Neural cell (in vitro differentiated cells): ENCODE results near the gene CPB1. TPM values are rescaled to one million over a fixed set of nuclear protein-coding genes. Genes with fewer than 3 reads are reported as not detected.

Experiments
- H2AFZ ChIP-seq: fragments of 200-600, 300-800 bp; sonication (generic), shearing (Covaris generic); 2 replicates; pipeline ENCODE4 v1.6.0; 2014; ENCODE audit warnings: low read depth, mild to moderate bottlenecking, antibody characterized with exemption, low read length, moderate library complexity
- H3F3A ChIP-seq: fragments of 200-600 bp; shearing (Covaris generic); 2 replicates; pipeline ENCODE4 v1.6.1; 2016; ENCODE audit warnings: mild to moderate bottlenecking, moderate library complexity, mixed read lengths, antibody characterized with exemption, low read length; ENCODE audit not compliant: insufficient read depth, poor library complexity, severe bottlenecking
- H3K27ac ChIP-seq: fragments of 200-600, 300-800 bp; sonication (generic), shearing (Covaris generic); 2 replicates; pipeline ENCODE4 v1.5.1; 2014; ENCODE audit warnings: mild to moderate bottlenecking, low read length, moderate library complexity
- H3K27me3 ChIP-seq: fragments of 300-800, 200-600 bp; sonication (generic), shearing (Covaris generic); 2 replicates; pipeline ENCODE4 v1.6.0; 2014; ENCODE audit warnings: mild to moderate bottlenecking, low read depth, low read length, moderate library complexity; ENCODE audit not compliant: insufficient read depth
- H3K36me3 ChIP-seq: fragments of 300-800, 200-600 bp; sonication (generic), shearing (Covaris generic); 2 replicates; pipeline ENCODE4 v1.5.1; 2014; ENCODE audit warnings: mild to moderate bottlenecking, antibody characterized with exemption, low read length, moderate library complexity; ENCODE audit not compliant: insufficient read depth
- H3K4me2 ChIP-seq: fragments of 300-800, 200-600 bp; sonication (generic), shearing (Covaris generic); 2 replicates; pipeline ENCODE4 v1.6.0; 2014; ENCODE audit warnings: mild to moderate bottlenecking, low read length
- H3K4me3 ChIP-seq: fragments of 300-800, 200-600 bp; sonication (generic), shearing (Covaris generic); 2 replicates; pipeline ENCODE4 v1.5.1; 2014; ENCODE audit warnings: mild to moderate bottlenecking, low read length, moderate library complexity
- H3K79me2 ChIP-seq: fragments of 200-600 bp; shearing (Covaris generic); replicated peaks from 2 replicates; pipeline ENCODE4 v1.6.0; 2014; ENCODE audit warnings: mild to moderate bottlenecking, low read length, moderate library complexity; ENCODE audit not compliant: insufficient read depth
- H3K9ac ChIP-seq: fragments of 300-800, 200-600 bp; sonication (generic), shearing (Covaris generic); 2 replicates; pipeline ENCODE4 v1.6.1; 2016; ENCODE audit warnings: mild to moderate bottlenecking, low read length, mixed read lengths
- H3K9me2 ChIP-seq: fragments of 200-600 bp; shearing (Covaris generic); 2 replicates; pipeline ENCODE4 v1.6.1; 2016; ENCODE audit warnings: mild to moderate bottlenecking, low read length, mixed read lengths; ENCODE audit not compliant: insufficient read depth
- H3K9me3 ChIP-seq: fragments of 200-600, 300-800 bp; sonication (generic), shearing (Covaris generic); 2 replicates; pipeline ENCODE4 v1.6.1; 2016; ENCODE audit warnings: mild to moderate bottlenecking, mixed run types, low read length, moderate library complexity, mixed read lengths
- H4K20me1 ChIP-seq: fragments of 200-600 bp; shearing (Covaris generic); 2 replicates; pipeline ENCODE4 v1.6.1; 2016; ENCODE audit warnings: mild to moderate bottlenecking, mixed run types; ENCODE audit not compliant: insufficient read depth
- CTCF ChIP-seq: fragments of 450-650 bp; IDR thresholded peaks from 2 replicates; pipeline ENCODE4 v1.5.1; 2014; ENCODE audit warnings: antibody characterized with exemption, mild to moderate bottlenecking, moderate library complexity; ENCODE audit not compliant: poor library complexity, severe bottlenecking
- EP300 ChIP-seq: fragments of 450-650 bp; conservative IDR thresholded peaks from 2 replicates; pipeline ENCODE4 v1.6.1; 2014; ENCODE audit warnings: antibody characterized with exemption, mild to moderate bottlenecking, moderate library complexity; ENCODE audit not compliant: poor library complexity, severe bottlenecking
- EZH2 ChIP-seq: fragments of 200-600, 300-800 bp; shearing (Covaris generic), sonication (generic); IDR thresholded peaks from 2 replicates; pipeline ENCODE4 v1.6.1; 2014; ENCODE audit warnings: antibody characterized with exemption, low read length, borderline replicate concordance, mild to moderate bottlenecking; ENCODE audit not compliant: insufficient read depth, poor library complexity, severe bottlenecking
- MXI1 ChIP-seq: fragments of 450-650 bp; conservative IDR thresholded peaks from 2 replicates; pipeline ENCODE4 v1.6.1; 2014; ENCODE audit warnings: antibody characterized with exemption, mild to moderate bottlenecking; ENCODE audit not compliant: poor library complexity, severe bottlenecking
- POLR2AphosphoS5 ChIP-seq: IDR thresholded peaks from 2 replicates; pipeline ENCODE4 v1.6.1; 2012
- RAD21 ChIP-seq: fragments of 450-650 bp; conservative IDR thresholded peaks from 2 replicates; pipeline ENCODE4 v1.6.1; 2014; ENCODE audit warnings: antibody characterized with exemption, mild to moderate bottlenecking, moderate library complexity
- REST ChIP-seq: IDR thresholded peaks from 2 replicates; pipeline ENCODE4 v1.6.1; 2012; ENCODE audit warnings: borderline replicate concordance
- SMC3 ChIP-seq: fragments of 450-650 bp; conservative IDR thresholded peaks from 2 replicates; pipeline ENCODE4 v1.6.1; 2014; ENCODE audit warnings: antibody characterized with exemption, mild to moderate bottlenecking, moderate library complexity; ENCODE audit not compliant: poor library complexity
- TAF1 ChIP-seq: IDR thresholded peaks from 2 replicates; pipeline ENCODE4 v1.6.1; 2012; ENCODE audit warnings: low read depth
- polyA plus RNA-seq: library from polyadenylated mRNA; depleted of rRNA; stranded (reverse); fragments of >200 nt; gene quantifications from 2 replicates; pipeline ENCODE4 v1.2.3, GENCODE V29; 2014

Gene CPB1
- polyA plus RNA-seq, 1 donor from 2014 or later: 0.19 TPM

DNA sequence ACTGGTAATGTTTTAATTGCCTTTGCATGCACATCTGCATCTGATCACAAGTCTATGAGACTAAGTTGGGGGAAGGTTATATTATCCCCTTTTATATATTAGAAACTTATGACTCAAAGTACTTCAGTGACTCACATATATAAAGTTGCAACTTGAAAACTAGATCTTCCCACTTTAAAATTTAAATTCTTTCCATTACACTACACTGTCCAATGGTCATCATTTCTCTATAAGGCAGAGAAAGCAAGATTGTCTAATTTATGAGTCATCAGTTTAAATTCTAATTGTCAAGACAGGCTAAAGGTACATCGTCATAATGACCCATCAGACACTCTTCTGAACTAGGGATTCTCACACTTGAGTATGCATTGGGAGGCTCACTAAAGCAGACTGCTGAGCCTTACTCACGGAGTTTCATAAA lies 75.4 kb downstream of the CPB1 start:
- no peaks in the 10 kb centered on the region for H3F3A ChIP-seq
- no peak overlapping the region for H2AFZ ChIP-seq
- no peak overlapping the region for H3K27ac ChIP-seq
- TF ChIP-seq POLR2AphosphoS5 (no peak), REST (no peak), EP300 (no peak), CTCF (no peak), RAD21 (no peak), TAF1 (no peak), SMC3 (no peak), MXI1 (no peak), EZH2 (no peak)
- no peaks in the 10 kb centered on the region for H3K36me3 ChIP-seq
- H3K27me3 ChIP-seq: no peaks in the 10 kb centered on the region
- H3K4me2 ChIP-seq: no peak overlapping the region
- no peaks in the 10 kb centered on the region for H3K9me2 ChIP-seq
- H3K79me2 ChIP-seq: no peaks in the 10 kb centered on the region
- no peak overlapping the region for H3K9ac ChIP-seq
- H3K4me3 ChIP-seq: no peak overlapping the region
- no peaks in the 10 kb centered on the region for H3K9me3 ChIP-seq
- no peaks in the 10 kb centered on the region for H4K20me1 ChIP-seq

DNA sequence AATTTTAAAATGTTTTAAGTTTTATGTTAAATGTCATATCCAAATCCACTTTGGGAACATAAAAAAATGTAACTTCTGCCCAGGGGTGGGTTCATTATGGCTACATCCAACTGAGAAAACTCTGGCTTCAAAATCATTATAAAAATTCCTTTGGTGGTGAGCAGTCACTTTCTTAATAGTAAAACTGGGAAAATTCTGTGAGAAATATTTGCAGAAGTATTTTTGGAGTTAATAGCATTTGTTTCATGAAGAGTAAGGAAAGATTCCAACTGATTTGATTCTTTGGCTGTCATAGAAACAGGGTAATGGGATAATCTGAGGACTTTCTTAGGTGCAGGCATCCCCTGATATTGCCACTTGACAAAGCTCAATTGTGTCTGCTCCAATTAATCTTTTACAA lies 76.3 kb downstream of the CPB1 start:
- H3K79me2 ChIP-seq: no peaks in the 10 kb centered on the region

More for the DNA sequence above, 76.3 kb downstream of the CPB1 start:
- H3K9me3 ChIP-seq: no peaks in the 10 kb centered on the region
- no peaks in the 10 kb centered on the region for H3K36me3 ChIP-seq
- H3K9me2 ChIP-seq: no peaks in the 10 kb centered on the region
- no peak overlapping the region for H2AFZ ChIP-seq
- no peaks in the 10 kb centered on the region for H3K27me3 ChIP-seq
- no peaks in the 10 kb centered on the region for H4K20me1 ChIP-seq
- H3F3A ChIP-seq: no peaks in the 10 kb centered on the region
- no peak overlapping the region for H3K9ac ChIP-seq
- no peak overlapping the region for H3K27ac ChIP-seq
- H3K4me3 ChIP-seq: no peak overlapping the region
- no peak overlapping the region for H3K4me2 ChIP-seq
- TF ChIP-seq SMC3 (no peak), REST (no peak), TAF1 (no peak), EP300 (no peak), RAD21 (no peak), EZH2 (no peak), MXI1 (no peak), CTCF (no peak), POLR2AphosphoS5 (no peak)
